GM12891 (cell line): Measurements from ENCODE around the gene NEFH.

Experiments
- DNase-seq: peaks from one replicate; pipeline ENCODE4 v3.0.0; 2011; ENCODE audit warnings: low spot score; ENCODE audit not compliant: insufficient read length
- FAIRE-seq: peaks from 2 replicates; lab custom pipeline; 2011; peaks lifted over from hg19 to GRCh38; lab: Jason Lieb, UNC
- PAX5 ChIP-seq: IDR thresholded peaks from 2 replicates; pipeline ENCODE4 v1.6.1; 2011; ENCODE audit warnings: low read length, moderate library complexity, mild to moderate bottlenecking; ENCODE audit not compliant: insufficient read depth, severe bottlenecking
- POLR2A ChIP-seq: IDR thresholded peaks from 2 replicates; pipeline ENCODE4 v1.6.1; 2011; ENCODE audit warnings: low read depth, low read length, control low read depth
- POLR2AphosphoS5 ChIP-seq: IDR thresholded peaks from 2 replicates; pipeline ENCODE4 v1.6.1; 2011; ENCODE audit warnings: low read depth, low read length, control low read depth
- POU2F2 ChIP-seq: IDR thresholded peaks from 2 replicates; pipeline ENCODE4 v1.6.1; 2011; ENCODE audit warnings: low read depth, mild to moderate bottlenecking, control low read depth, low read length, moderate library complexity
- SPI1 ChIP-seq: IDR thresholded peaks from 2 replicates; pipeline ENCODE4 v1.6.1; 2011; ENCODE audit warnings: low read depth, low read length, control low read depth
- TAF1 ChIP-seq: IDR thresholded peaks from 2 replicates; pipeline ENCODE4 v1.6.1; 2011; ENCODE audit warnings: low read depth, low read length, control low read depth

NEFH gene

DNA sequence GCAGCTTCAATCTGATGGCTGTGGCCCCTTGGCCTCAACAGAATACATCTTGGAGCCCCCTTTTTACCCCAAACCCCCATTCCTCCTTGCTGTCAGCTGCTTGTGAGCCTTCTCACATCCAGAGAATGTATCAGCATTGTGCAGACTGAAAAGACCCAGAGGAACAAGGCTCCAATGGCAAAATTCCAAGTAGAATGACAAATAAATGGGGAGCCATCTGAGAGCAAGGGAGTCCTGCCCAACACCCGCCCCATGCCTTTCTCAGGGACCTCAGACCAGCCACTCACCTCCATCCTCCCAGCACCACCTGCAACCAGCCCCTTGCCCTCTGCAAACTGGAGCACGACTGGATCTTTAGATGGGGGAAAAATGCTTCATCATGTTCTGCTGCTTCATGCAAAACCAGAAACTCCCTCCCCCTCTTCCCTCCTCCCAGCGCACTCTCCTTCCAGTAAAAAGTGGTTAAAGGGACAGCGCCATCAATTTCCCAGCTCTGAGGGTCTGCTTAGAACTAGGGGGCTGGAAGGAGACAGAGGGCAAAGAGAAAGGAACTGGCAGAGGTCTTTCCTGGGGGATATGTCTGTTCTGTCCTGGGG lies 2.2 kb upstream of the NEFH start:
- no peak for DNase-seq
- no peak for TF ChIP-seq PAX5
- no peak for TF ChIP-seq SPI1
- TF ChIP-seq POLR2AphosphoS5 = no peak
- no peak for TF ChIP-seq POLR2A
- TF ChIP-seq POU2F2 = no peak
- no peak for TF ChIP-seq TAF1
- FAIRE-seq = no peak

DNA sequence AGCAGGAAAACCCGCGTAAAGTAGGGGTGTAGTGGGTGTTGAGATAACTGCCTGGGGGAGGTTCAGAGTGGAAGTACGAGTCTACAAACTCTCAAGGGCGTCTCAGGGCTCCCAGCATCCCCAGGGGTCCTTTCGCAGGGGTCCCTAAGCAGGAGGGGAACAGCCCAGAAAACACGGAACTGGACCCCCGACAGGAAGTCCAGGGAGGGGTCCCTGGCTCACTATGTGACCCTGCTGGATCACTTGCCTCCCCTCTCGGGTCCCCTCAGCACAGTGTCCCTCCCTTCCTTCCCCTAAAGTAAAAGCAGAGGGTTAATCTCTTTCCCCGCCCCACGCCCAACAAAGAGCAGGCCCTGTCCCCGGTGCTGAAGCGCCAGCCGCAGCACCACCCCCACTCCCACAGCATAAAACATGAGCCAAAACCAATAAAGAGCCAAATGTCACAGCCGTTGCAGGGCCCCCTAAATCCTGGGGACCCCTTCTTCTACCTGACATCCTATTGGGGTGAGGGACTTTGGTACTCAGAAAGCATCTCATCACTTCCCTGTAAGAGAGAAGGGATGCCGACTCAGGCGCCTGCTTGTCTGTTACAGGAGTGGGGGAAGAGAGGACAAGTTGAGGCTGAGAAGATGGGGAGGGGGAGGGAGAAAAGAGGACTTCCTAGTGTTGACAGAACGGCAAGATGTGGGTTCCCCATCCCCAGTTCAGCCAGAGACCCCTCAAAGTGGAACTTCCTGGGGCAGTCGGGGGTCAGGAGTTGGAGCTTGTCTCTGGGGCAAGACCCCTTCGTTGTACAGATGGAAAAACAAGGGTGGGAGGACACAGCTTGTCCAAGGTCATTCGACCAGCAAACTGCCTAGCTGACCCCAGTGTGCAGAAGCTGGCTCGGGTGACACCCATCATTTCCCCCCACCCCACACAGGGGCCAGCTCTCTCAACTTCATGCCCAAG lies 1.4 kb upstream of the NEFH start:
- no peak for DNase-seq

DNA sequence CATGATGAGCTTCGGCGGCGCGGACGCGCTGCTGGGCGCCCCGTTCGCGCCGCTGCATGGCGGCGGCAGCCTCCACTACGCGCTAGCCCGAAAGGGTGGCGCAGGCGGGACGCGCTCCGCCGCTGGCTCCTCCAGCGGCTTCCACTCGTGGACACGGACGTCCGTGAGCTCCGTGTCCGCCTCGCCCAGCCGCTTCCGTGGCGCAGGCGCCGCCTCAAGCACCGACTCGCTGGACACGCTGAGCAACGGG lies 169 bp downstream of the NEFH start:
- TF ChIP-seq POLR2AphosphoS5 = no peak
- no peak for TF ChIP-seq POLR2A
- TF ChIP-seq TAF1 = no peak
- no peak for TF ChIP-seq PAX5
- no peak for TF ChIP-seq POU2F2
- no peak for TF ChIP-seq SPI1
- no peak for FAIRE-seq
- DNase-seq = no peak

More for the DNA sequence above, 1.4 kb upstream of the NEFH start:
- TF ChIP-seq POLR2AphosphoS5 = no peak
- no peak for FAIRE-seq

DNA sequence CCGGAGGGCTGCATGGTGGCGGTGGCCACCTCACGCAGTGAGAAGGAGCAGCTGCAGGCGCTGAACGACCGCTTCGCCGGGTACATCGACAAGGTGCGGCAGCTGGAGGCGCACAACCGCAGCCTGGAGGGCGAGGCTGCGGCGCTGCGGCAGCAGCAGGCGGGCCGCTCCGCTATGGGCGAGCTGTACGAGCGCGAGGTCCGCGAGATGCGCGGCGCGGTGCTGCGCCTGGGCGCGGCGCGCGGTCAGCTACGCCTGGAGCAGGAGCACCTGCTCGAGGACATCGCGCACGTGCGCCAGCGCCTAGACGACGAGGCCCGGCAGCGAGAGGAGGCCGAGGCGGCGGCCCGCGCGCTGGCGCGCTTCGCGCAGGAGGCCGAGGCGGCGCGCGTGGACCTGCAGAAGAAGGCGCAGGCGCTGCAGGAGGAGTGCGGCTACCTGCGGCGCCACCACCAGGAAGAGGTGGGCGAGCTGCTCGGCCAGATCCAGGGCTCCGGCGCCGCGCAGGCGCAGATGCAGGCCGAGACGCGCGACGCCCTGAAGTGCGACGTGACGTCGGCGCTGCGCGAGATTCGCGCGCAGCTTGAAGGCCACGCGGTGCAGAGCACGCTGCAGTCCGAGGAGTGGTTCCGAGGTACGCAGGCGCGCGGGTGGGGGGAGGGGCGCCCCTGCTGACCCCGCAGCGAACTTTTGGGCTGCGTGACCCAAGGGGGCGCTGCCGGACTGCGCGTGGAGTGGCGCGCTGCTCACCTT lies 670 bp downstream of the NEFH start:
- no peak for DNase-seq

DNA sequence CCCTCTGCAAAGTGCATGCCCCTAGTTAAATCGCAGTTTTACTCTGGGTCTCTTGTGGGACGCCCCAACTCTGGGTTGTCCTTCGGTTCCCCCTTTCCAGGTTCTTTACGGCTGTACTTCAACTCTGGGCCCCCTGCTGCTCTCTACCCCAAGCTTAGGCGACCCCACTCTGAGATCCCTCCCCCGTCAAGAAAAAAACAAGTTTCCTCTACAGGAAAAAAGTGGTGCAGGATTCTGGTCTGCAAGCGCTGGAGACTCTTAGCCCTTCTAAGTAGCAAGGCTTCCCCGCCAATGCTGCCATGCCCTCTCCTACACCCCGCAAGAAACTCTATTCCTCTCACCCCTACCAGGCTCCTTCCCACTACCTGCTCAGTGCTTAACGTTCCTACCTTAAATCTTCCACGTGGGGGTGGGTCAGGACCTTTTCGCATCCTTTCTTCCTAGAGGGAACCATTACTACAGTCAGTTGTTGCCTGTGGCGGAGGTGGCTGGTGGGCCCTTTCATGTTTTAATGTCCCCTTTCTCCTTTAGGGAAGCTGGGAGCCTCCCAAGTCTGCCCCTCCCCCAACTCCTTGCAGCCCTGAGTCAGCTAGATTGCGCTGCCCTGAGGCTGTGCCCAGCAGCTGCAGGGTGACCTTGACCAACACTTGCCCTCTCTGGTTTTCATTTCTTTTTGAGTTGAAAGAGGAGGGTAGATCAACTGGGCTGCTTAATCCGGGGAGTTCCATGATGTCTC lies 1.4 kb downstream of the NEFH start:
- TF ChIP-seq TAF1 (no peak), PAX5 (no peak), POLR2A (no peak), SPI1 (no peak)
- no peak for FAIRE-seq
- no peak for DNase-seq

More for the DNA sequence above, 670 bp downstream of the NEFH start:
- no peak for TF ChIP-seq POLR2A
- no peak for TF ChIP-seq PAX5
- no peak for TF ChIP-seq TAF1
- no peak for TF ChIP-seq POLR2AphosphoS5
- no peak for FAIRE-seq

DNA sequence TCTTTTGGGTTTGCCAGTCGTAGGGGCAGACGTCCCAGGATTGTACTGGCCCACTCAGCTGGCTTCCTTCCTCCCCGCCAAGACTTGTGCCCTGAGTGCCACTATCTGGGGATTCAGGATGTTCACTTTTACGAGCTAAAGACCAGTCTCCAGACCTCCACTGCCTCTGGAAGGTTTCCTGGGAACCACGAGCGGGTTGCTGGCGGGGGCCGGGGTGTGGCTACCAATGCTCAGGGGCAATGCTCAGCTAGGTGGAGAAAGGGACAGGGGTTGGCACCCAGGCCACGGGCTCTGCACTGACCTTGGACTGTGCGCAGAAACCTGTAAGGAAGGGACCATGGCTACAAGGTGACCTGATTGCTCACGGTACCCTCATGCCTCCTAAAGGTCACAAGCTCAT lies 2.2 kb downstream of the NEFH start:
- FAIRE-seq = no peak
- TF ChIP-seq TAF1 = no peak
- no peak for TF ChIP-seq POLR2A
- TF ChIP-seq POU2F2 = no peak
- TF ChIP-seq POLR2AphosphoS5 = no peak
- no peak for TF ChIP-seq SPI1
- no peak for TF ChIP-seq PAX5
- DNase-seq = no peak

DNA sequence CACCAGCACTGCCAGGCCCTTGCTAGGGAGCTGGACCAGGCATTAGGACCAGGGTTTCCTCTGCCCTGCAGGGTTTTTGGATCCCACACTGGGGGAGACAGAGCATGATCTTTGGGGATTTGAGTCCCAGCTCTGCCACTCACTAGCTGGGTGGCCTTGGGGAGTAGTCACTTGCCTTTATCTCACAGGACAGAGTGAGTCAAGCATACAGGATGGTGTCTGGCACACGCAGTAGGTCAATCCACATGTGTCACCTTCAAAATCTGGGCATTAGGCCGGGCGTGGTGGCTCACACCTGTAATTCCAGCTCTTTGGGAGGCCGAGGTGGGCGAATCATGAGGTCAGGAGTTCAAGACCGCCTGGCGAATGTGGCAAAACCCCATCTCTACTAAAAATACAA lies 2.7 kb downstream of the NEFH start:
- DNase-seq (no peak), FAIRE-seq (no peak)
- TF ChIP-seq TAF1 = no peak

DNA sequence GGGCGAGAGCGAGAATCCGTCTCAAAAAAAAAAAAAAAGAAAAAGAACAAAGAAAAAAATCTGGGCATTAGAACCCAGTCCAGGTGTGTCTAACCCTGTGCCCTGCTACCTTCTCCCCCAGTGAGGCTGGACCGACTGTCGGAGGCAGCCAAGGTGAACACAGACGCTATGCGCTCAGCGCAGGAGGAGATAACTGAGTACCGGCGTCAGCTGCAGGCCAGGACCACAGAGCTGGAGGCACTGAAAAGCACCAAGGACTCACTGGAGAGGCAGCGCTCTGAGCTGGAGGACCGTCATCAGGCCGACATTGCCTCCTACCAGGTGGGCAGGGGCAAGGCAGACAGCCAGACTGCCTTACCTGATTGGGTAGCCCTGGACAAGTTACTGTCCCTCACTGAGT lies 3.2 kb downstream of the NEFH start:
- no peak for TF ChIP-seq SPI1
- TF ChIP-seq POU2F2 = no peak
- TF ChIP-seq POLR2A = no peak
- no peak for TF ChIP-seq POLR2AphosphoS5
- TF ChIP-seq PAX5 = no peak
- no peak for TF ChIP-seq TAF1
- DNase-seq (no peak), FAIRE-seq (no peak)

DNA sequence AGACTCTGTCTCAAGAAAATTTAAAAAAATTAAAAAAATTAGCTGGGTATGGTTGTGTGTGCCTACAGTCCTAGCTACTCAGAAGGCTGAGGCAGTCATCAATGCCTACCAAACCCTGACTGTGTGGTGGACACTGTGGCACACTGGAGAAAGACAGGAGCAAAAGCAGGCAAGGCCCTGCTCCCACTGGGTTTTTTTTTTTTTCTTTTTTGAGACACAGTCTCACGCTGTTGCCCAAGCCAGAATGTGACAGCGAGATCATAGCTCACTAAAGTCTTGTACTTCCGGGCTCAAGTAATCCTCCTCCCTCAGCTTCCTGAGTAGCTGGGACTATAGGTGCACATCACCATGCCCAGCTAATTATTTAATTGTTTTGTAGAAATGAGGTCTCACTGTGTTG lies 4.6 kb downstream of the NEFH start:
- FAIRE-seq = no peak
- TF ChIP-seq POLR2A = no peak
- TF ChIP-seq PAX5 = no peak
- no peak for TF ChIP-seq POLR2AphosphoS5
- no peak for TF ChIP-seq SPI1
- no peak for TF ChIP-seq TAF1
- no peak for TF ChIP-seq POU2F2

DNA sequence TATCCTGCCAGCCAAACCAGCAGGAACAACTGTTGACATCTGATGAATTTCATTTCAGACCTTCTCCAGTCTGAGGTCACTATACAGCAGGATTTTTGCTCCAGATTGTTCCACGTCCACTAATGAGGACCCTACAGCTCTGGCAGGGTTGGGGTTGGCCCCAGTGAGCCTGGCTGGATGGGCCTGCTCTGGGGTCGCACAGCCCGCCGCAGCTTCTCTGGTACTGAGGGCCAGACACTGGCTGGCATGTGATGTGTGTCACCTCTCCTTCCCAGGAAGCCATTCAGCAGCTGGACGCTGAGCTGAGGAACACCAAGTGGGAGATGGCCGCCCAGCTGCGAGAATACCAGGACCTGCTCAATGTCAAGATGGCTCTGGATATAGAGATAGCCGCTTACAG lies 5.4 kb downstream of the NEFH start:
- no peak for DNase-seq
- no peak for FAIRE-seq
- no peak for TF ChIP-seq SPI1
- no peak for TF ChIP-seq POLR2AphosphoS5
- no peak for TF ChIP-seq POLR2A
- no peak for TF ChIP-seq PAX5
- TF ChIP-seq TAF1 = no peak
- TF ChIP-seq POU2F2 = no peak

More for the DNA sequence above, 4.6 kb downstream of the NEFH start:
- no peak for DNase-seq
